Measurements from ENCODE around the gene MAPK1IP1L.

GRCh38 chr14:55077170-55078151 is 26.0 kb downstream of the MAPK1IP1L start:
- TF ChIP-seq YY1 (IDR thresholded peaks at IDR 0.05; ENCODE audit: insufficient read depth, insufficient read length) (no peak), ZNF274 (IDR thresholded peaks at IDR 0.05; ENCODE audit: low read depth, low read length) (no peak), SUZ12 (IDR thresholded peaks at IDR 0.05; ENCODE audit: extremely low read depth, insufficient read depth, insufficient read length) (no peak)

Measured in NT2/D1 (cell line).